ENCODE results near the gene ZNF423. TPM values are rescaled to one million over a fixed set of nuclear protein-coding genes. Genes with fewer than 3 reads are reported as not detected.
"Not testable (repeated sequence)": the region's sequence is repeated elsewhere in the genome, so short reads cannot be mapped to it uniquely, and the experiment has no call there.

ZNF423 gene
- polyA plus RNA-seq, 1 donor from 2014 or later = 4.5 TPM

DNA sequence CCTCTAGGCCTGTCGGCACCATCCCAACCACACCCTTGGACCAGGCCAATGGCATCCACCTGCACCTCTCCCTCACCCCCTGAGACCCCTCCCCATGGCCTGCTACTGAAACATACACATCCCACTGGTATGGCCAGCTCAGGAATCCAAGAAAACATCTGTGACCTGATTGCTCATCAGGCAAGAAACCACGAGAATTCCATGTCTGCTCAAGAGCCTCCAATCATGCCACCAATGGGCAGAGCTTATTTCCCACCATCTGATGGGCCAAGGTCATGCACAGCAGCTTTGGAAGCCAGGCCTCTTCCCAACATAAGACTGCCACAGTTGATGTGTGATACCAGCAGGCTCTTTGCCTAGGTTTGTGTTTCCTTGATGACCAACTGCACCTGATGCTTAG lies 292.2 kb downstream of the ZNF423 start:
- TF ChIP-seq, protein P1, sequence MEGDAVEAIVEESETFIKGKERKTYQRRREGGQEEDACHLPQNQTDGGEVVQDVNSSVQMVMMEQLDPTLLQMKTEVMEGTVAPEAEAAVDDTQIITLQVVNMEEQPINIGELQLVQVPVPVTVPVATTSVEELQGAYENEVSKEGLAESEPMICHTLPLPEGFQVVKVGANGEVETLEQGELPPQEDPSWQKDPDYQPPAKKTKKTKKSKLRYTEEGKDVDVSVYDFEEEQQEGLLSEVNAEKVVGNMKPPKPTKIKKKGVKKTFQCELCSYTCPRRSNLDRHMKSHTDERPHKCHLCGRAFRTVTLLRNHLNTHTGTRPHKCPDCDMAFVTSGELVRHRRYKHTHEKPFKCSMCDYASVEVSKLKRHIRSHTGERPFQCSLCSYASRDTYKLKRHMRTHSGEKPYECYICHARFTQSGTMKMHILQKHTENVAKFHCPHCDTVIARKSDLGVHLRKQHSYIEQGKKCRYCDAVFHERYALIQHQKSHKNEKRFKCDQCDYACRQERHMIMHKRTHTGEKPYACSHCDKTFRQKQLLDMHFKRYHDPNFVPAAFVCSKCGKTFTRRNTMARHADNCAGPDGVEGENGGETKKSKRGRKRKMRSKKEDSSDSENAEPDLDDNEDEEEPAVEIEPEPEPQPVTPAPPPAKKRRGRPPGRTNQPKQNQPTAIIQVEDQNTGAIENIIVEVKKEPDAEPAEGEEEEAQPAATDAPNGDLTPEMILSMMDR (IDR thresholded peaks at IDR 0.05; ENCODE audit: poor library complexity, severe bottlenecking) = no peak
- no peak for TF ChIP-seq MXI1 (conservative IDR thresholded peaks at IDR 0.05; ENCODE audit: poor library complexity, severe bottlenecking)
- TF ChIP-seq POLR2AphosphoS5 (IDR thresholded peaks at IDR 0.05) = no peak
- no peak for TF ChIP-seq SMC3 (conservative IDR thresholded peaks at IDR 0.05; ENCODE audit: poor library complexity)
- no peak for TF ChIP-seq REST (IDR thresholded peaks at IDR 0.05; ENCODE audit: borderline replicate concordance)
- TF ChIP-seq EZH2 (IDR thresholded peaks at IDR 0.05; ENCODE audit: borderline replicate concordance, insufficient read depth, low read length, poor library complexity, severe bottlenecking) = no peak
- no peaks in the 10 kb centered on the region for H3K9me2 ChIP-seq (ENCODE audit: insufficient read depth, low read length)
- no peaks in the 10 kb centered on the region for H3F3A ChIP-seq (ENCODE audit: insufficient read depth, low read length, poor library complexity, severe bottlenecking)
- peaks cover 3% of the 10 kb centered on the region for H3K79me2 ChIP-seq (replicated peaks; ENCODE audit: insufficient read depth, low read length)
- no peak overlapping the region for H3K4me3 ChIP-seq (ENCODE audit: low read length)
- H3K9ac ChIP-seq (ENCODE audit: low read length) = no peak overlapping the region
- no peaks in the 10 kb centered on the region for H3K27me3 ChIP-seq (ENCODE audit: insufficient read depth, low read depth, low read length)
- H3K9me3 ChIP-seq (ENCODE audit: low read length) = no peaks in the 10 kb centered on the region
- no peak overlapping the region for H3K27ac ChIP-seq (ENCODE audit: low read length)
- no peak overlapping the region for H3K4me2 ChIP-seq (ENCODE audit: low read length)
- no peaks in the 10 kb centered on the region for H4K20me1 ChIP-seq (ENCODE audit: insufficient read depth)
- no peaks in the 10 kb centered on the region for H3K36me3 ChIP-seq (ENCODE audit: insufficient read depth, low read length)
- H2AFZ ChIP-seq (ENCODE audit: low read depth, low read length) = no peak overlapping the region

DNA sequence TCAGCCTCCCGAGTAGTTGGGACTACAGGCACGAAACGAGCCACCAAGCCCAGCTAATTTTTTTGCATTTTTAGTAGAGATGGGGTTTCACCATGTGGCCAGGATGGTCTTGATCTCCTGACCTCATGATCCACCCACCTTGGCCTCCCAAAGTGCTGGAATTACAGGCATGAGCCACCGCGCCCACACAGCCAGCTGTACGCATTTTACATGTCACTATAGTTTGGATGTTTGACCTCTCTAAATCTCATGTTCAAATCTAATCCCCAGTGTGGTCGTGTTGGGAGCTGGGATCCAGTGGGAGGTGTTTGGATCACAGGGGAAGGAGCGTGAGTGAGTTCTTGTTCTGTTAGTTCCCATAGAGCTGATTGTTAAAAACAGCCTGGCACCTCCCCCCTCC lies 293.0 kb downstream of the ZNF423 start:
- H3K9ac ChIP-seq (ENCODE audit: low read length); H3K79me2 ChIP-seq (replicated peaks; ENCODE audit: insufficient read depth, low read length); H3K4me3 ChIP-seq (ENCODE audit: low read length); H3K9me3 ChIP-seq (ENCODE audit: low read length); H4K20me1 ChIP-seq (ENCODE audit: insufficient read depth); H3K4me2 ChIP-seq (ENCODE audit: low read length); H2AFZ ChIP-seq (ENCODE audit: low read depth, low read length); H3F3A ChIP-seq (ENCODE audit: insufficient read depth, low read length, poor library complexity, severe bottlenecking); H3K9me2 ChIP-seq (ENCODE audit: insufficient read depth, low read length); H3K27ac ChIP-seq (ENCODE audit: low read length); H3K27me3 ChIP-seq (ENCODE audit: insufficient read depth, low read depth, low read length); H3K36me3 ChIP-seq (ENCODE audit: insufficient read depth, low read length): not testable (repeated sequence)

- Histone ChIP-seq H3K9me2 (ENCODE audit: insufficient read depth, low read length) (no peaks in the 10 kb centered on the region), H3K27ac (ENCODE audit: low read length) (no peak overlapping the region), H3K9ac (ENCODE audit: low read length) (no peak overlapping the region), H3K27me3 (ENCODE audit: insufficient read depth, low read depth, low read length) (no peaks in the 10 kb centered on the region), H3K4me2 (ENCODE audit: low read length) (no peak overlapping the region), H3K36me3 (ENCODE audit: insufficient read depth, low read length) (no peaks in the 10 kb centered on the region), H3K9me3 (ENCODE audit: low read length) (no peaks in the 10 kb centered on the region), H3K79me2 (replicated peaks; ENCODE audit: insufficient read depth, low read length) (peaks cover 3% of the 10 kb centered on the region), H2AFZ (ENCODE audit: low read depth, low read length) (no peak overlapping the region), H3K4me3 (ENCODE audit: low read length) (no peak overlapping the region), H4K20me1 (ENCODE audit: insufficient read depth) (no peaks in the 10 kb centered on the region), H3F3A (ENCODE audit: insufficient read depth, low read length, poor library complexity, severe bottlenecking) (no peaks in the 10 kb centered on the region)
- TF ChIP-seq TAF1 (IDR thresholded peaks at IDR 0.05; ENCODE audit: low read depth) (no peak), SMC3 (conservative IDR thresholded peaks at IDR 0.05; ENCODE audit: poor library complexity) (no peak), RAD21 (conservative IDR thresholded peaks at IDR 0.05) (no peak), POLR2AphosphoS5 (IDR thresholded peaks at IDR 0.05) (no peak), EZH2 (IDR thresholded peaks at IDR 0.05; ENCODE audit: borderline replicate concordance, insufficient read depth, low read length, poor library complexity, severe bottlenecking) (no peak)
- TF ChIP-seq, protein P1 (IDR thresholded peaks at IDR 0.05; ENCODE audit: poor library complexity, severe bottlenecking) = no peak
These were observed 293.7 kb downstream of the ZNF423 start for GRCh38 chr16:49562228-49562627.
